ENCODE data around the gene SBK3. TPM values are rescaled to one million over a fixed set of nuclear protein-coding genes. Genes with fewer than 3 reads are reported as not detected.

Gene SBK3
- total RNA-seq, 1 experiment from 2014 or later = 2.4 TPM

DNA sequence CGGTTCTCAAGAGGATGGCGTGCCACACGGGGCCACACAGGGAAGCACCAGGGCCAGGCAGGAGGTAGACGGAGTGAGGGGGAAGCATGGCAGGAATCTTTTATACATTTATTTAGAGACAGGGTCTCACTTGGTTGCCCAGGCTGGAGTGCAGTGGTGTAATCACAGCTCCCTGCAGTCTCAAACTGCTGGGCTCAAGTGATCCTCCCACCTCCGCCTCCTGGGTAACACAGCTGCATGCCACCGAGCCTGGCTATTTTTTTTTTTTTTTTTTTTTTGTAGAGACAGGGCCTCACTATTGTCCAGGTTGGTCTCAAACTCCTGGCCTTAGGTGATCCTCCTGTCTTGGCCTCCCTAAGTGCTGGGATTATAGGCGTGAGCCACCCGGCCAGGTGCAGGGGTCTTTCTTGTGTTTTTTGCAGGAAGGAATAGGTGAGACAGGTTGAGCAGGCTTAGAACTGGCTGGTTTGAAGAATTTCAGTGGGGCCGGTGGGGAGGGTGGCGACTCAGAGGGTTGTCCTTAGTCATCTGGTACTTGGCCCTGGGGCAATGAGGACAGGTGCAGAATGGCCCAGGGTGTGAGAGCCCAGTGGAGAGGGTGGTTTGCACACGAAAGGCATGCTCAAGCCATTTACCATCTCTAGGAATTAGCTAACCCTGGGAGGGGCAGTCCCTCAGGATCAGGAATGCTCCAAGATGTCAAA is 49.5 kb downstream of the SBK3 start:
- Histone ChIP-seq H3K9me3 (no peaks in the 10 kb centered on the region), H3K4me1 (peaks cover 4% of the 10 kb centered on the region; the same call in 1 of the 2 replicates), H3K27me3 (replicated peaks; ENCODE audit: control insufficient read depth, insufficient read depth, low read length) (no peaks in the 10 kb centered on the region), H3K4me3 (ENCODE audit: low read depth, low read length) (no peak overlapping the region), H3K36me3 (ENCODE audit: control insufficient read depth, insufficient read depth, low read length) (no peaks in the 10 kb centered on the region)
- Mint-ChIP-seq H3K4me1 (ENCODE audit: low read depth, unreplicated experiment) (peaks cover 15% of the 10 kb centered on the region), H3K36me3 (ENCODE audit: insufficient read depth, unreplicated experiment) (peaks cover 21% of the 10 kb centered on the region), H3K4me3 (ENCODE audit: unreplicated experiment) (no peak overlapping the region), H3K27me3 (ENCODE audit: insufficient read depth, unreplicated experiment) (no peaks in the 10 kb centered on the region), H3K27ac (ENCODE audit: unreplicated experiment) (no peak overlapping the region), H3K9me3 (ENCODE audit: unreplicated experiment) (no peaks in the 10 kb centered on the region)
- intact Hi-C loops (cut with micrococcal nuclease; ENCODE audit: unreplicated experiment) = no loop called here
- POLR2A ChIA-PET = interaction anchor here (1.1 to 1.5 kb wide), 3 partner anchors 9 to 19 kb away, joined by 4 to 5 read pairs (median 4); partner anchors contain the start of genes NAT14 and ZNF628
- TF ChIP-seq, protein P1, sequence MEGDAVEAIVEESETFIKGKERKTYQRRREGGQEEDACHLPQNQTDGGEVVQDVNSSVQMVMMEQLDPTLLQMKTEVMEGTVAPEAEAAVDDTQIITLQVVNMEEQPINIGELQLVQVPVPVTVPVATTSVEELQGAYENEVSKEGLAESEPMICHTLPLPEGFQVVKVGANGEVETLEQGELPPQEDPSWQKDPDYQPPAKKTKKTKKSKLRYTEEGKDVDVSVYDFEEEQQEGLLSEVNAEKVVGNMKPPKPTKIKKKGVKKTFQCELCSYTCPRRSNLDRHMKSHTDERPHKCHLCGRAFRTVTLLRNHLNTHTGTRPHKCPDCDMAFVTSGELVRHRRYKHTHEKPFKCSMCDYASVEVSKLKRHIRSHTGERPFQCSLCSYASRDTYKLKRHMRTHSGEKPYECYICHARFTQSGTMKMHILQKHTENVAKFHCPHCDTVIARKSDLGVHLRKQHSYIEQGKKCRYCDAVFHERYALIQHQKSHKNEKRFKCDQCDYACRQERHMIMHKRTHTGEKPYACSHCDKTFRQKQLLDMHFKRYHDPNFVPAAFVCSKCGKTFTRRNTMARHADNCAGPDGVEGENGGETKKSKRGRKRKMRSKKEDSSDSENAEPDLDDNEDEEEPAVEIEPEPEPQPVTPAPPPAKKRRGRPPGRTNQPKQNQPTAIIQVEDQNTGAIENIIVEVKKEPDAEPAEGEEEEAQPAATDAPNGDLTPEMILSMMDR (IDR thresholded peaks at IDR 0.05; ENCODE audit: insufficient read depth in 1 of 2, low read depth in 1 of 2, low read length in 1 of 2, severe bottlenecking in 1 of 2, unreplicated experiment in 1 of 2) = no peak
- CTCF ChIA-PET = no interaction called here
- DNase-seq = peak; percentile 47 to 72
- BruUV-seq (replicated peaks) = no TSS peak

DNA sequence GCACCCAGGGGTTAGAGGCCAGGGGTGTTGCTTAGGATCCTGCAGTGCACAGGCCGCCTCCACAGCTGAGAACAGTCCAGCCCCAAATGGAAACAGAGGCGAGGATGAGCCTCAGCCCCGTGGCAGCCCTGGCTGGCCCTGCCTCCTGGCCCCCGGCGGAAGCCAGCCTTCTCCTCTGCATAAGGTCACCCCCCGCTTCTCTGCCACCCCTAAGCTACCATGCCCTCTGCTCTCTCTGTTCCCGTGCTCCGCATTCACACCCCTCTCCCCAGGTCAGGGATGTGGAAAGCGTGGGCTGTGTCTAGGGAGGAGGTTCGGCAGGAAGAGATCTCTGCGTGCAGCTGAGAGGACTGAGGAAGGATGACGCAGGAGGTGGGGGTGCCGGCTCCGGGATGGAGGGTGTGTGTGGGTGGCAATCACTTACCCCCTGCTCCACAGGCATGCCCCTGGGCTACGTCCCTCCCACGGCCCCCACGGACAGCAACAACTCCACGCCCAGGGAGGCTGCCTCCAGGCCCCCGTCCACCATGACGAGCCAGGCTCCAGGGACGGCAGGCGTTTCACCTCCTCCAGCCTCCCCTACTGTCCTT is 51.1 kb downstream of the SBK3 start:
- TF ChIP-seq, protein P1 (IDR thresholded peaks at IDR 0.05; ENCODE audit: insufficient read depth in 1 of 2, low read depth in 1 of 2, low read length in 1 of 2, severe bottlenecking in 1 of 2, unreplicated experiment in 1 of 2) = no peak
- no peaks in the 10 kb centered on the region for H3K9me3 ChIP-seq
- no TSS peak for BruUV-seq (replicated peaks)
- H3K9me3 Mint-ChIP-seq (ENCODE audit: unreplicated experiment) = no peaks in the 10 kb centered on the region
- H3K4me3 Mint-ChIP-seq (ENCODE audit: unreplicated experiment) = no peak overlapping the region
- H3K36me3 Mint-ChIP-seq (ENCODE audit: insufficient read depth, unreplicated experiment) = peaks cover 20% of the 10 kb centered on the region
- peaks cover 4% of the 10 kb centered on the region; the same call in 1 of the 2 replicates for H3K4me1 ChIP-seq
- intact Hi-C loops (cut with micrococcal nuclease; ENCODE audit: unreplicated experiment) = no loop called here
- no peaks in the 10 kb centered on the region for H3K27me3 Mint-ChIP-seq (ENCODE audit: insufficient read depth, unreplicated experiment)
- no peaks in the 10 kb centered on the region for H3K36me3 ChIP-seq (ENCODE audit: control insufficient read depth, insufficient read depth, low read length)
- CTCF ChIA-PET = interaction anchor here (0.7 to 2.4 kb wide), 2 partner anchors 9 to 10 kb away, joined by 4 to 6 read pairs; partner anchors contain the start of gene NAT14
- peaks cover 13% of the 10 kb centered on the region for H3K4me1 Mint-ChIP-seq (ENCODE audit: low read depth, unreplicated experiment)
- no peaks in the 10 kb centered on the region for H3K27me3 ChIP-seq (replicated peaks; ENCODE audit: control insufficient read depth, insufficient read depth, low read length)
- POLR2A ChIA-PET = no interaction called here
- no peak overlapping the region for H3K4me3 ChIP-seq (ENCODE audit: low read depth, low read length)
- DNase-seq = no peak
- H3K27ac Mint-ChIP-seq (ENCODE audit: unreplicated experiment) = no peak overlapping the region

DNA sequence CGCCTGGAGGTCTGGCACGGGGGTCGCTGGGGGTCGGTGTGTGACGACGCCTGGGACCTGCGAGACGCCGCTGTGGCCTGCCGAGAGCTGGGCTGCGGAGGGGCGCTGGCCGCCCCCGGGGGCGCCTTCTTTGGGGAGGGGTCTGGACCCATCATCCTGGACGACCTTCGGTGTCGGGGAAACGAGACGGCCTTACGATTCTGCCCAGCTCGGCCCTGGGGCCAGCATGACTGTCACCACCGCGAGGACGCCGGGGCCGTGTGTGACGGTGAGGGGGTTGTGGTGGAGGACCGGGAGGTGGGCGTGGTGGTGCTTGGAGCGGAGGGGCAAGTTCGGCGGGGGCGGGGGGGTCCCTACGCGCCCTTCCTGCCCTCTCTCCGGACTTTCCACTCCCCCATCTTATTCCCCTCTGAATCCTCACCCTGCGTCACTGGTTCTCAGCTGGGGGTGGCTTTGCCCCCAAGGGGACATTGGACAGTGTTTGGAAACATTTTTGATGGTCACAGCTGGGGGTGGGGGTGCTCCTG is 51.6 kb downstream of the SBK3 start:
- Histone ChIP-seq H3K4me3 (ENCODE audit: low read depth, low read length) (no peak overlapping the region), H3K9me3 (no peaks in the 10 kb centered on the region), H3K36me3 (ENCODE audit: control insufficient read depth, insufficient read depth, low read length) (no peaks in the 10 kb centered on the region), H3K4me1 (peaks cover 4% of the 10 kb centered on the region; the same call in 1 of the 2 replicates), H3K27me3 (replicated peaks; ENCODE audit: control insufficient read depth, insufficient read depth, low read length) (no peaks in the 10 kb centered on the region)
- no peaks in the 10 kb centered on the region for H3K27me3 Mint-ChIP-seq (ENCODE audit: insufficient read depth, unreplicated experiment)
- intact Hi-C loops (cut with micrococcal nuclease; ENCODE audit: unreplicated experiment) = no loop called here
- no peak overlapping the region for H3K4me3 Mint-ChIP-seq (ENCODE audit: unreplicated experiment)
- H3K36me3 Mint-ChIP-seq (ENCODE audit: insufficient read depth, unreplicated experiment) = peaks cover 17% of the 10 kb centered on the region
- TF ChIP-seq, protein P1 (IDR thresholded peaks at IDR 0.05; ENCODE audit: insufficient read depth in 1 of 2, low read depth in 1 of 2, low read length in 1 of 2, severe bottlenecking in 1 of 2, unreplicated experiment in 1 of 2) = no peak
- POLR2A ChIA-PET = no interaction called here
- CTCF ChIA-PET = interaction anchor here (0.7 to 2.4 kb wide), 2 partner anchors 9 to 10 kb away, joined by 4 to 6 read pairs; partner anchors contain the start of gene NAT14
- H3K27ac Mint-ChIP-seq (ENCODE audit: unreplicated experiment) = no peak overlapping the region
- H3K9me3 Mint-ChIP-seq (ENCODE audit: unreplicated experiment) = no peaks in the 10 kb centered on the region
- no TSS peak for BruUV-seq (replicated peaks)
- no peak for DNase-seq
- peaks cover 7% of the 10 kb centered on the region for H3K4me1 Mint-ChIP-seq (ENCODE audit: low read depth, unreplicated experiment)

All from Caco-2 (cell line).